Sigmoid colon (tissue), 4 donors: ENCODE data around the gene ANXA2.

ENCODE experiments used
- POLR2A ChIP-seq, 2 donors: fragments of 450-650 bp; IDR thresholded peaks; one replicate each; pipeline ENCODE4 v1.6.1; 2016; ENCODE audit warnings: antibody characterized with exemption in 2 of 2, mild to moderate bottlenecking in 2 of 2, moderate library complexity in 2 of 2
- POLR2AphosphoS5 ChIP-seq, 4 donors: sonication (generic); formaldehyde crosslinking; IDR thresholded peaks; one replicate each; pipeline ENCODE4 v1.6.1; 2017; ENCODE audit warnings: antibody characterized with exemption in 4 of 4
- TF ChIP-seq, protein P1 (sequence below), 4 experiments: fragments of 450-650 bp in 3 of 4; fragments of 200-600 bp in 1 of 4; IDR thresholded peaks; one replicate each; pipeline ENCODE4 v1.5.1; 2016 to 2019; ENCODE audit warnings: antibody characterized with exemption in 4 of 4, mild to moderate bottlenecking in 3 of 4, moderate library complexity in 2 of 4

- TF ChIP-seq, protein P1, sequence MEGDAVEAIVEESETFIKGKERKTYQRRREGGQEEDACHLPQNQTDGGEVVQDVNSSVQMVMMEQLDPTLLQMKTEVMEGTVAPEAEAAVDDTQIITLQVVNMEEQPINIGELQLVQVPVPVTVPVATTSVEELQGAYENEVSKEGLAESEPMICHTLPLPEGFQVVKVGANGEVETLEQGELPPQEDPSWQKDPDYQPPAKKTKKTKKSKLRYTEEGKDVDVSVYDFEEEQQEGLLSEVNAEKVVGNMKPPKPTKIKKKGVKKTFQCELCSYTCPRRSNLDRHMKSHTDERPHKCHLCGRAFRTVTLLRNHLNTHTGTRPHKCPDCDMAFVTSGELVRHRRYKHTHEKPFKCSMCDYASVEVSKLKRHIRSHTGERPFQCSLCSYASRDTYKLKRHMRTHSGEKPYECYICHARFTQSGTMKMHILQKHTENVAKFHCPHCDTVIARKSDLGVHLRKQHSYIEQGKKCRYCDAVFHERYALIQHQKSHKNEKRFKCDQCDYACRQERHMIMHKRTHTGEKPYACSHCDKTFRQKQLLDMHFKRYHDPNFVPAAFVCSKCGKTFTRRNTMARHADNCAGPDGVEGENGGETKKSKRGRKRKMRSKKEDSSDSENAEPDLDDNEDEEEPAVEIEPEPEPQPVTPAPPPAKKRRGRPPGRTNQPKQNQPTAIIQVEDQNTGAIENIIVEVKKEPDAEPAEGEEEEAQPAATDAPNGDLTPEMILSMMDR (IDR thresholded peaks at IDR 0.05), result no peak
- no peak for TF ChIP-seq POLR2A (IDR thresholded peaks at IDR 0.05)
- TF ChIP-seq POLR2AphosphoS5 (IDR thresholded peaks at IDR 0.05), result no peak
These were observed 38.7 kb downstream of the ANXA2 start for GRCh38 chr15:60358935-60359682.
